ENCODE data around the gene SNRNP25.
"Not testable (repeated sequence)": the region's sequence is repeated elsewhere in the genome, so short reads cannot be mapped to it uniquely, and the experiment has no call there.

The SNRNP25 gene

GRCh38 chr16:53346-54236 is at the start of gene SNRNP25, which contains the start of gene POLR3K:
TSS of gene SNRNP25 (plus strand) at chr16:53828. CDS start at chr16:54017, 189 bp downstream.
TSS of gene POLR3K (minus strand) at chr16:53608. CDS start at chr16:53586, 22 bp downstream.
- peak; percentile 98 for DNase-seq (ENCODE audit: low spot score)

- peak; percentile 25 for DNase-seq (ENCODE audit: low spot score)
These were observed 43.5 kb upstream of the SNRNP25 start for GRCh38 chr16:9903-10665.

- DNase-seq (ENCODE audit: low spot score): not testable (repeated sequence)
These were observed 42.9 kb upstream of the SNRNP25 start for GRCh38 chr16:10772-11171.

GRCh38 chr16:17062-17765 is 36.4 kb upstream of the SNRNP25 start:
- DNase-seq (ENCODE audit: low spot score): not testable (repeated sequence)

- not testable (repeated sequence) for DNase-seq (ENCODE audit: low spot score)
These were observed 32.7 kb upstream of the SNRNP25 start for GRCh38 chr16:20886-21285.

- DNase-seq (ENCODE audit: low spot score): not testable (repeated sequence)
These were observed 29.5 kb upstream of the SNRNP25 start for GRCh38 chr16:24151-24550.

- not testable (repeated sequence) for DNase-seq (ENCODE audit: low spot score)
These were observed 27.7 kb upstream of the SNRNP25 start for GRCh38 chr16:25926-26348.

GRCh38 chr16:30627-31026 is 23.0 kb upstream of the SNRNP25 start:
- not testable (repeated sequence) for DNase-seq (ENCODE audit: low spot score)

GRCh38 chr16:33154-33876 is 20.3 kb upstream of the SNRNP25 start:
- DNase-seq (ENCODE audit: low spot score): not testable (repeated sequence)

GRCh38 chr16:33877-34647 is 19.6 kb upstream of the SNRNP25 start:
- DNase-seq (ENCODE audit: low spot score): no peak

- no peak for DNase-seq (ENCODE audit: low spot score)
These were observed 19.0 kb upstream of the SNRNP25 start for GRCh38 chr16:34648-34987.

- DNase-seq (ENCODE audit: low spot score): no peak
These were observed 18.5 kb upstream of the SNRNP25 start for GRCh38 chr16:35011-35677.

- no peak for DNase-seq (ENCODE audit: low spot score)
These were observed 17.8 kb upstream of the SNRNP25 start for GRCh38 chr16:35678-36305.

- DNase-seq (ENCODE audit: low spot score): no peak
These were observed 17.2 kb upstream of the SNRNP25 start for GRCh38 chr16:36336-36984.

- no peak for DNase-seq (ENCODE audit: low spot score)
These were observed 16.1 kb upstream of the SNRNP25 start for GRCh38 chr16:37511-37910.

GRCh38 chr16:38206-38605 is 15.4 kb upstream of the SNRNP25 start:
- not testable (repeated sequence) for DNase-seq (ENCODE audit: low spot score)

- no peak for DNase-seq (ENCODE audit: low spot score)
These were observed 14.4 kb upstream of the SNRNP25 start for GRCh38 chr16:38941-39892.

GRCh38 chr16:41439-42068 is 12.1 kb upstream of the SNRNP25 start:
- DNase-seq (ENCODE audit: low spot score): no peak

Data from RKO (cell line).